SKM-1 treated with dmso at 0.1 percent for 144 hours (cell line): ENCODE results near the gene GORASP1.
"Not testable (repeated sequence)": the region's sequence is repeated elsewhere in the genome, so short reads cannot be mapped to it uniquely, and the experiment has no call there.

Experiments used
- DNase-seq: peaks from one replicate; lab custom pipeline; 2025; ENCODE audit not compliant: unreplicated experiment; lab: John Stamatoyannopoulos, UW

Gene GORASP1

DNA sequence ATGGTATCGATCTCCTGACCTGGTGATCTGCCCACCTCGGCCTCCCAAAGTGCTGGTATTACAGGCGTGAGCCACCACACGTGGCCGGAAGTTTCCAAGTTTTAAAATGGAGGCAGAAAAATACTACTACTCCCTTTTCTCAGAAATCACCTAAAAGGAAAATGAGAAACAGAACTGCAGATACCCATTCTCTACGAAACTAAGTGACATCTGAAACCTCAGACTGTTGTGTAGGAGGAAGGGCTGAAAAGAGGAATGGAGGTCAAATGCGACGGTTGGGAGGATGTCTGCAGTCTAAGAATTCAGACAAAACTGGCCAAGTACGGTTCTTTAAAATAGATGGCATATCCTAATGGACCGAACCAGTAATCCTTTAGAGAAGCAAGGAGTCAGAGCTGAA lies 31.5 kb downstream of the GORASP1 start:
- DNase-seq: no peak

DNA sequence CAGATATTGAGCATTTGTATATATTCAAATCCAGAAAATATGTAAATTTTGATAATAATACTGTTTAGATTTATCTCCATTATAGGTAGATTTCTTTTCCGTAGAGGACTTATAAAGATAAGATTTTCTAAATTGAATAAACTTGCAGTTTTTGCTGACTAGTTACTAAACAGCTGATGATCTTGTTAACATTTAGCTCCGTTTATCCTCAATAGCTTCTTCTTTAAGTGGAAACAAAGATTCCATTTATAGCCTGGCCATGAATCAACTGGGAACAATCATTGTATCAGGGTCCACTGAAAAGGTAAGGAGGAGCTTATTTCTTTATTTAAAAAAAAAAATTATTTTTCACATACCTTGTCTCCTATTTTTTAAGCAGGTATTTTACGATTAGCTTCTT lies 38.9 kb downstream of the GORASP1 start:
- DNase-seq: no peak

DNA sequence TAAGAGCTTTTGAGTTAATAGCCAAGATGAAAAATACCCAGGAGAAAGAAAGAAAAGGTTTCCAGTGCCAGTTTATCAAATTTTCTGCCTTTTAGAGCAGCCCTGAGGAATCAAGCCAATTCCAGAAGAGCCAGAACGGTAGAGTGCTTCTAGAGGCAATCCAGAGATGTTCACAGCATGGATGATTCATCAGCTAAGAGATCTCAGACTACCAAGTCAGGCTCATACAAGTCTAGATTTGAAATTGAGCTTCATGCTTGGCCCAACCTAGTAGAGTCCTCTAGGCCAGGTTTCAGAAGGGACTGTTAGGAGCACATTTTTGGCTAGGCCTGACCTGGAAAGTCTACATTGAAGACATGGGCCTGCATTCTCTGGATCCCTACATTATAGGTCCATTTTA lies 40.1 kb downstream of the GORASP1 start:
- no peak for DNase-seq

DNA sequence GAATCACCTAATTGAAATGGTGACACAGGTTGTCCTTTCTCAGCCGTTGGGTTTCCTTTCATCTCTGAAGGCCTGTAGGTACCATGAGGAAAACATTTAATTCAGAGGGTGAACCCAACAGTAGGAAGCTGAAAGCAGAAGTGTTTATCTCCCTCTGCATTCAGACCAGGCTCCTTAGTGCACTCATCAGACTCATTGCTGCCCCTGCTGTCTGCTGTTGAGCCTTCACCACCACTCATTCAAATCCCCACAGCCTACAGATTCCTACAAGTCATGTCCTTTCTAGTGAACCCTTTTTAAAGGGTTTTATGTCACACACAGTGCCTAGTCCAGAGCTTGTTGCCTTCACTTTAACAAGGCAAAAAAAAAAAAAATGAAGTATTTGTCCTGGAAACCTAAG lies 42.2 kb downstream of the GORASP1 start:
- peak; percentile 76 for DNase-seq

DNA sequence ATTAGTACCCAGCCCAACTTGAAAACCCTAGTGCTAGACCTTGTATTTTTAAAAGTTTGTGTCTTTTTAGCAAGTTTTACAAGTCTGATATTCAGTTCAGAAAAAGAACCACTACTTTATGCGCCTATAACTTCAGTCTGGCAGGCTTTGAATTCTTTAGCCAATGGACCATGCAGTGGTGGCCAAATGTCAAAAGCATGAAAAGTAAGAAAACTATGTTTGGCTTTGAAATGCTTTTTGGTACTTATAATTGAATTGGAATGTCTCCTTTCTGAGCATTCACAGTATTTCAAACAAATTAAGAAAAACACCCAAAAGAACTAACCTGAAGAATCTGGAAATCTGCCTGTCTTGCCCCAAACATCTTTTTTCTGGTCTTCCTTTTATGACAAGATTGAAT lies 42.8 kb downstream of the GORASP1 start:
- DNase-seq: no peak

DNA sequence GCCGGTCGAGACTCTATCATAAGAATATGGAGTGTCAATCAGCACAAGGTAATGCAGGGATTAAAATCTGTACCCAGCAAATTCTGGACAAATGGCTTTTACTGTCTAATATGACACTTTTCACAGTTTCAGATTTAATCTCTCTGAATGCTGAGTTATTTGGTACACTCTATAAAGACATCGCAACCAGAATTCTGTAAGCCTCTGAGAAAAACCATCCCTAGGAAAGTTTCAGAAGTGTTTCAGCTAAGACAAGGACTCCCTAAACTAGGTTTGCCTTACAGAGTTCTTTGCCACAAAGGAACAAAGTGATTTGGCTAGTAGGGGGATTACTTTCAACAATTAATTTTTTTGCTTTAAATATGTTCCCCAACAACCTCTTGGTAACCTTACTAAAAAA lies 44.3 kb downstream of the GORASP1 start:
- DNase-seq: no peak

DNA sequence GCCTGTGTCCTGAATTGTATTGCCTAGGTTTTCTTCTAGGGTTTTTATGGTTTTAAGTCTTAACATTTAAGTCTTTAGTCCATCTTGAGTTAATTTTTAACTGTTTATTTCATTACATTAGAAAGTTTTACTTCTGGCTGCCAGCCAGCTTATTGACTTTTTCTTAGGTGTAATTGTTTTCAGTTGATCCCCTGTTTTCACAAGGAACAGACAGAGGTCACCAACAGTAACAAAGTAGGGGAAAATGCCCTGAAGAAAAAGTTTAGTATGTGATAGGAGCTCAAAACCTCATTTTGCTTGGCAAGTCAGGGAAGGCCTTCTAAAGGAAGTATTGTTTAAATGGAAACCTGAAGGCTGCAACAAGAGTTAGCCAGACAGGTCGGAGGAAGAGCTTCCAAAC lies 45.2 kb downstream of the GORASP1 start:
- DNase-seq: no peak

DNA sequence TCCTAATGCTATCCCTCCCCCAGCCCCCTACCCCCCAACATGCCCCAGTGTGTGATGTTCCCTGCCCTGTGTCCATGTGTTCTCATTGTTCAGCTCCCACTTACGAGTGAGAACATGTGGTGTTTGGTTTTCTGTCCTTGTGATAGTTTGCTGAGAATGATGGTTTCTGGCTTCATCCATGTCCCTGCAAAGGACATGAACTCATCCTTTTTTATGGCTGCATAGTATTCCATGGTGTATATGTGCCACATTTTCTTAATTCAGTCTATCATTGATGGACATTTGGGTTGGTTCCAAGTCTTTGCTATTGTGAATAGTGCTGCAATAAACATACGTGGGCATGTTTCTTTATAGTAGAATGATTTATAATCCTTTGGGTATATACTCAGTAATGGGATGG lies 46.2 kb downstream of the GORASP1 start:
- DNase-seq: not testable (repeated sequence)

DNA sequence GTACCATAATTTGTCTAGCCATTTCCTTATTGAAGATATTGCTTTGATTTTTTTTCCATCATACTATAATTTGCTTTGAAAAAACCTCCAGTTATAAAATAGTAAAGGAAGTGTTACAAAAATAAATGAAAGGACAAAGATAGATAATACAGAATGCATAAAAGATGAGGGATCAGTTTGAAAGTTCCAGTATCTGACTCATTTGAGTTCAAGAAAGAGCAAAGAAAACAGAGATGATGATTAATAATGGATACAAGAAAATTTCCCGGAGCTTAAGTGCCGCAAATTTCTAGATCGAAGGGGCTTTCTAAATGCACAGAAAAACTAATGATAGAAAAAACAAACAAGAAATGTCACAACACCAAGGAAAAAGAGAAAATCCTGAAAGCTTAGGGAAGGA lies 51.3 kb downstream of the GORASP1 start:
- DNase-seq: no peak

DNA sequence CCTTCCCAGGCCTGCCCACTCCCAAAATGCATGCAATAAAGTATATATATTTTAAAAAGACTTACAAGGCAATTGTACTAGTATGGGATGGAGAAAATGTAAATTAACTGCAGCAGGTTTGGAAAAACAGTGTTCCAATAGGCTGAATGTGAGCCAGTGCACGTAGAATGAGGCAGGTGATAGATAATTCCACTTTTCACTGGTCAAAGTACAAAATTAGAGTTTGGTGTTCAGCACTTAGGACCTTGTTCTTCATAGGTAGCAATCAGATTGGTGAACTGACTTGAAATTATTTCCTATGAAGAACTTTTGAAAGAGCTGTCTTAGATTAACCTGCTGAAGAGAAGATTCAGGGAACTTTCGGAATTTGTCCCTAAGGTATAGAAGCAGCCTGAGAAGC lies 53.7 kb downstream of the GORASP1 start:
- no peak for DNase-seq

DNA sequence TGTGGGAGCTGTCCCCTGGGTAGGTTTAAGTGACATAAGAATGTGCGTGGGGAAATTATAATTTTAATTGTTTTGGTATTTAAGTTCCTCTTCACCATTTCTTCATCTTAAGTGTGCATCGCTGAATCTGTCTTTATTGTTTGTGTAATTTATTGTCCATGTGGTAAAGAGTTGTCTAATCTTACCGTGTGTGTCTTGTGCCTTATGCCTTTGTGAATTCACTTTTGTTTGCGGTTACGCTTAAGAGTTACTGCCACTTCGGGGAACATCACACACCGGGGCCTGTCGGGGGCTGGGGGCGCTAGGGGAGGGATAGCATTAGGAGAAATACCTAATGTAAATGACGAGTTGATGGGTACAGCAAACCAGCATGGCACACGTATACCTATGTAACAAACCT lies 54.8 kb downstream of the GORASP1 start:
- peak; percentile 1 for DNase-seq

DNA sequence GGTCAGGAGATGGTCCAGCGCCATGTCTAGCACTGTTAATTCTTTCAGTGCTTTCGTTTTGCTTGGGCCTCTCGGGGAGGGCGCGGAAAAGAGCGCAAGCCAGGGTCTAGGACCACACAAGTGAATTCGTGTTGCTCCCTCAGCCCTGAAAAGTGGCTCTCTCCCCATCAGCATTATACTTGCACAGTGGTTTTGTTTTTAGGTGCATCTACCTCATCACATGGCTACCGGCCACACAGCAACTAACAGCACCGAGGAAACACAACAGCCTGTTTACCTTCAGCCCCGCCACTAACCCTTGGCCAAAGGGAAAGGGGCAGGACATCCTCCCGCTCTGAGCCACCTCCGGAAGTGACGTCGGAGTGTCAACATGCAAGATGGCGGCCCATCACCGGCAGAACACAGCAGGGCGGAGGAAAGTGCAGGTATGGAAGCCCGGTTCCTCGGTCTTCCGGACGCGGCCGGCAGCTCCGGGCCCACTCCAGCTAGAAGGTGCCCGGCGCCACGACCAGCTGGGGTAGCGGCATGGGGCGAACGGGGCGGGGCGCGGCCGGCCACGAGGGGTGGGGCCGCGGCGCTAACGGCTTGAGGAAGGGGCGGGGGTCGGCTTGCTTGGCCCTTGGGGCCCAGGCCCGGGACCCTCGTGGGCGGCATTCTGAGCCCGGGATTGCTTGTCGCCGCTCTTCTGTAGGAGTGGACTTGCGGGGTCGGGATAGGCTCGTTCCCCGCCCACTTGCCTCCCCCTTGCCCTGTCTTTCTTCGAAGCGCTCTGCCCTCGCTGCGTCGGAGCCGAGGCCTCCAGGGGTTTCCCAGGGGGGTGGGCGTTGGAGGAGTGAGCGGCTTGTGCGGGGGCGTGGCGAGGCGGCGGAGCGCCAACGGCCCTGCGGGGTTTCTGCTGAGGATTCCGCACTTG lies 55.5 kb downstream of the GORASP1 start, which contains the start of the genes SCN11A and WDR48:
SCN11A (minus strand) TSS at position 296 of the 913 bp plus-strand sequence. CDS start 101,582 bp downstream, outside the sequence.
WDR48 (plus strand) TSS at position 368 of the 913 bp plus-strand sequence; CDS start at position 378, 10 bp downstream.
- peak; percentile 86 for DNase-seq

DNA sequence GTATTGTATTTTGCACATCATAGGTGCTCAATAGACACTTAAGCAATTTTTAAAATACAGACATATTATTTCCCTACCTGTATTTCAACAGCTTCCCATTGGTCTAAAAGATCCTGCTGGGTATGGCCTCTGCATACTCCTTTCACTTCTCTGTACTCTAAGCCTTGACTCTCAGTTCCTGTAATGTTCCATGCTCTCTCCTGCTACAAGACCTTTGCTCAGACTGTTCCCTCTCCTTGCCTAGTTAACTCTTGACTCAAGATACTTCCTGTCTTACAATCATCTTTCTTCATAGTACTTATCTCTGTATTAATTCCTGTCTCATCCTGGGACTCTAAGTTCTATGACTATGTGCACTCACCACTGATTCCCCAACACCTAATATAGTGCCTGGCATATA lies 57.4 kb downstream of the GORASP1 start:
- DNase-seq: peak; percentile 49
